GM21717 (cell line): Measurements from ENCODE around the gene SLC43A1.
"Not testable (repeated sequence)": the region's sequence is repeated elsewhere in the genome, so short reads cannot be mapped to it uniquely, and the experiment has no call there.

Source experiments
- ATAC-seq: cut with Tn5 transposase; IDR thresholded peaks from one replicate; pipeline ENCODE4 v1.9.1; 2021; ENCODE audit warnings: mild to moderate bottlenecking, moderate library complexity; ENCODE audit not compliant: unreplicated experiment

SLC43A1 gene

DNA sequence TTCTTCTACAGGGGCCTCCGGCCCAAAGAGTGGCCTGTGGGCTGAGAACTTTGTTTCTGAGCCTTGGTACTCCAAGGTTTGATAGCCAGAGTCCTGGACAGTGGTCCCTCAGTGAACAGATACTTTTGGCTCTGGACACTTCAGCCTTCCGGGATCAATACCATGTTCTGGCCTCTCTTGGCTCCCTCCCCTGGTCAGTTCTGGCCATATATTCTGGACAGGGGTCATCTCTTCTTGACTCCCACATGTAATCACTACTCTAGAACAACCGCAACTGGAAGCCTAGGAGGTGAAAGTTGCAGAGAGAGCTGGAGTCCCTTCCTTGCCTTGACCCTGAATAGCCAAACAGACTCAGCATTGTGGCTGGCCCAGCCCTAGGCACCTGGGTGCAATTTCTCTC, 52.9 kb downstream of the SLC43A1 start:
- no peak for ATAC-seq

DNA sequence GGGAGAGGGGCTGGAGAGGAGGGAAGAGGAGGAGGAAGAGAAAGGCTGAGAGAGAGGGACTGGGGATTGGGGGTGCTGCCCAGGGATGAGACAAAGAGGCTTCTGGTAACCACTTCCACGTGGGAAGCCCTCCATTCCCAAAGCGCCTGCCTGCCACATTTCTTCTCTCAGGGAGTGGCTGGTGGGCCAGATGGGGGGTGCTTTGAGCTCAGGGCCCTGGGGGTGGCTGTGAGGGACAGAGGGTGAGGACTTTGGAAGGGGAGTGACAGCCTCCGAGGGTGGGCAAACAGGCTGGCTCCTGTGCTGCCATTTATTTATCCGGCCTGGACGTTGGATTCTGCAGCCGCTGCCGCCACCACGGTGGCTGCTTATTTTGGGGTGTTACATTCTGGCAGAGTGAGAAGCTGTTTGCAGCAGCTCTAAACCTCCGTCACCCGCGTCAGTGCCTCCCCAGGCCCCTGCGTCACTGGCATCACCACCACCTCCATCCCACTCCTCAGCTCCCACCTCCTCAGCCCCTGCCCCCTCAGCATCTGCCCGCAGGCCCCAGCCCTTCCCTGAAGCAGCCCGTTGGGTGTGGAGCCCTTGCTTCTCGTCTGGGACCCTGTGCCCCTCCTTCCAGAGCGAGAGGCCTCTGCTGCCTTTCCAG, 53.5 kb downstream of the SLC43A1 start:
- no peak for ATAC-seq

DNA sequence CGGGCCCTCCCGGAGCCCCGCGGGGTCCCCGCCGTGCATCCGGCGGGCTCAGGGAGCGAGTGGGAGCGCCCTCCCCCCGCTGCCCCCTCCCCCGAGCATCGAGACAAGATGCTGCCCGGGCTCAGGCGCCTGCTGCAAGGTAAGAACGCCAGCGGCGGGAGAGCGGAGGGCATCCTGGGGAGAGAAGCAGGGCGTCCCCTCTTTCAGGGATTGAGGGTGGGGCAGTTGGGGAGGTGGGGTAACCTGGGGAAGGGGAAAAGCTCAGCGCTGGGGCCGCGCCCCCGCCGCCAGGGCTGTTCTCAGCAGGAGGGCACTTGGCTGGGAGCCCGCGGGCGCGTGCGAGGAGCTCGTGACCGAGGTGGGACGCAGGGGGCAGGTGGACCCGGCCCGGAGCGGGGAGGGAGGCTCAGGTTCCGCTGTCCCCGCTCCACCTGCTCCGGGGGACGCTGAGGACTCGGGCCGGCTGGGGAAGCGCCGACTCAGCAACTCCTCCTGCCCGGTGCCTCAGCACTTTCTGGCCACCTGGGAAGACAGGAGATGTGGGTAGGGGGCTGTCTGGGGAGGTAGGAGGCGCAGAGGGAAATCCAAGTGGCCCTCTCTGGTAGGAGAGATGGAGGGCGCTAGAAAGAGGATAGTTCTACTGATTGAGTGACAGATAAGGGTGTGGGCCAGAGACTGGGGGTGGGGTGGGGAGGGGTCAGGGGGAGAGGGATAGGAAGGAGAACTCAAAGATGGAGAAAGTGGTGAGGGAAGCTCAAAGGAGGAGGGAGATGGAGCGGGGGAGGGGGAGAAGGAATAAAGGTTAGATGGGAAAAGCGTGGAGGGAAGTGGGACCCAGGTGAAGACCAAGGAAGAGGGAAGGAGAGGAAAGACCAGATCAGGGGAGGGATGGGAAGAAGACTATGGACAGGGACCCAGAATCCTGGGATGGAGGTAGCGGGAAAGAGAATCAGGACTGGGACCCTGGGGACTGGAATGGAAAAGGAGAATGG, 54.4 kb downstream of the SLC43A1 start:
- no peak for ATAC-seq

DNA sequence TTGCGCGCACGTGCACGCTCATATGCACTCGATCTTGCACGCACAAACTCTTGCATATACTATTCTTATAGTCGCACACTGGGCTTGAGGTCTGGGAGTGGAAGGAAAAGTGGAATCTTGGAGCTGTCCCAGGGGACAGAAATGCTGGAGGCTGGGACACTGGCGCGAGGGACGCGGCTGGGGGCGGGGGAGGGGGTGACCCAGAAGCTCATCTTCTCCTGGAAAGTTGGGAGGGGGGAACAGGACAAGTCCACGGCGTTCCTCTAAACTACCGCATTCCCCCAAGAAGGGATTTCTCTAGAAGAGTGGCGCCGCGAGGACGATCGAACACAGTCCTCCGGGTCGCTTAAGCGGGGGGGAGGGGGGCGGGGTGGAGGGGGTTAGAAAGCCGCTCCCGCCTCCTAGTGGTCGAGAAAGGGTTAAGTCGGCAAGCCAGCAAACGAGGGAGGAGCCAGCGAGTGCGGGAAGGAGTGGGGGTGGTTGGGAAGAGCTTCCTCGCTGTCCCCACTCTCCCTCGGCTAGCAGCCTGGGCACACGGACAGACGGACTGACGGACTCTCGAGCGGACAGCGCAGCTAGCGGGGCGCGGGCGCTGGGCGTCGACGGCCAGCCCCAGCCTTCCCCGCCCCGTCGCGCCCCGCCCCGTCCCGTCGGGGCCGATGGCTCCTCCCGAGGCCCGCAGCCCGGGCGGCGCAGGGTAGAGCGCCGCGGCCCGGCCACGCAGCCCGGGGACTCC, 55.3 kb downstream of the SLC43A1 start, which contains the start of gene RTN4RL2:
TSS of gene RTN4RL2 (plus strand) at position 507 of the 736 bp plus-strand sequence. CDS start 338 bp downstream, outside the sequence.
- no peak for ATAC-seq

DNA sequence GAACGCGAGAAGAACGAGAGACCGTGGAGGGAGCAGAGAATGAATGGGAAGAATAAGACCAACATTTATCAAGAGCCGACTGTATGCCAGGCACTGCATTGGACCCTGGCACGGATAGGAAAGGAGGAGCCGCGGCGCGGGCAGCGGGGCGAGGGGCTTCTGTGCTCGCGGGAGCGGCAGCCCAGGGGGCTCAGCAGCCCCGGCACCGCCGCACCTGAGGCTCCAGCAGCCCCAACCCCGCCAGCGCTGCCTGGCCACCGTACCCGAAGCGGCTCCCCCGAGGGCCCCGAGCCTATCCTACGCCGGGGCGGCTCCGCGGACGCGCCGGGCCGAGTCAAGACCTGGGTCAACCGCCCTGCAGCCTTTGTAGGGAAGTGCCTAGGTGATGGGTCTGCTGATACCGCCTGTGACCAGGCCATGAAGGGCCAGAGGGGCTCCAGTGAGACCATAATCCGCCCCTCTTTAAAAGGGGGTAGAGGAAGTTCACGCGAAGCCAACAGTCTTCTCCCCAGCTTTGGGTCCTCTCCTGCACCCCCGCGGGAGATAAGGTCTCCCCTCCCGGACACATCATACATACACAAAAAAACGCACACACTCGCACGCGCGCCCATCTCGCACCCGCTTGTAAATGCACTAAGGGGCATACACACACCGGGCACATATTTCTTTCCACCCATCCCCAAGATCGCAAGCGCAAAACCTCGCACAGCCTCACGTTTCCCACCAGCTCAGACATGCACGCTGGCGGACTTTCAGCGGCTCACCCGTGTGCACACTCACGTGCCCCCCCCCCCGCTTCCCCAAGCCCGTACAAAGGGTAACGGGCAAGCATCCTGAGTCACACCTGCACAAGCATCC, 56.1 kb downstream of the SLC43A1 start:
- no peak for ATAC-seq

DNA sequence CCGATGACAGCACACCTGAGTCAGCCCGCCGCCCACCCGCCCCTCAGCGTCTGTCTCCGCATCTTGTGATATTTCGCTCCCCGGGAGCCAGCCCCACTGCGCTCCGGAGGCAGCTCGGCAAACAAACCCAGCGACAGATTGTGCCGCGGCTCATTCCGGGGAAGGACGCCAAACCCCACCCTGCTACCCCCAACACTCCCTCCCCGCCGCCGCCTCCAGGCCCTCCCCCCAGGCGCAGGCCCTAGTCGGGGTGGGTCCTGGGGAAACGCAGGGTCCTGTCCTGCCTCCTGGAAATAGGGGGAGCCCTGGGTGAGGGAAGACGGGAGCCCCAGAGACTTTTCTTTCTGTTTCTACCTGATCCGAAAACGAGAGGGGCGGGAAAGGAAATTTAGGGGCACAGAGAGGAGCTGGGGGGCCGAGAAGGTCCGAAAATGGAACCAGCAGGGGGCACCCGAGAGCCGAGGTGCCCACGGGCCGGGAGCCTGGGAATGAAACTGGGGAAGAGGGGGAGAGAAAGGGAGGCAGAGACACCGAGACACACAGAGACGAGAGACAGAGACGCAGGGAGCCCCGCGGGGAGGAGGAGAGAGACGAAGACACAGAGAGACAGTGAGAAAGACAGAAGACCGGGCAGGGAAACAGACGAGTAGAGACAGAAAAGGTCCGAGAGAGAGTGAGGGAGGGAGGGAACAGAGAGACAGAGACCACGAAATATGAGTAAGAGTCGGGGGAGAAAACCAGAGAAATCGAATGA, 56.9 kb downstream of the SLC43A1 start:
- peak; percentile 37 for ATAC-seq

DNA sequence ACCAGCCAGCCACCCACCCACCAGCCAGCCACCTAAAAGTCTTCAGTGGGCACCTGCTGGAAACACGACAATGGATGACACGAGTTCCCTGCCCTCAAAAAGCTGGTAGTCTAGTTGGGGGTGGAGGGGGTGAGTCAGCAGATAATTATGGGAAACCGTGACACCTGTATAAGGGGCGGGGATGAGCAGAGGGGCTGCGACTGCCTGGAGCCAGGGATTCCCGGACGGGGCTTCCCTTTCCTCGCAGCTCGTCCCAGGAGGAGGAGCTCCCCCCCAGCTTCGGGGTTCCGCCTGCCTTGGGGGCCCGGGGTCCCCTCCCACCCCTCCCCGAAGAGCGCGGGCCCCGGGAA, 57.5 kb downstream of the SLC43A1 start:
- no peak for ATAC-seq

DNA sequence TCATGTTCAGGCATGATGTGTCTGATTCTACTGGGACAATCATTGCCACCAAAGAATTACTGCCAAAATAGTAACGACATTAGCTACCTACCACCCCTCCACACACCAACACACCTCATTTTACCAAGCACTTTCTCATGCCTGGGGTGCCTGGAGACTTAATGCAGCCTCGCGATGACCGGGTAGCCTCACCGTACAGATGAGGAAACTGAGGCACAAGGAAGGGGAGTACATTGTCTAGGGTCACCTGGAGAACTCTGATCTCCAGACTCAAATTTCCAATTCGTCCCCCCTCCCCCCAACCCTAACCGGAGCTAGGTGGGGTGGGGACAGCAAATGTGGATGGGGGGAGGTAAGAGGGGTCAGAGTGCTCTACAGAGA, 57.9 kb downstream of the SLC43A1 start:
- ATAC-seq = peak; percentile 14

DNA sequence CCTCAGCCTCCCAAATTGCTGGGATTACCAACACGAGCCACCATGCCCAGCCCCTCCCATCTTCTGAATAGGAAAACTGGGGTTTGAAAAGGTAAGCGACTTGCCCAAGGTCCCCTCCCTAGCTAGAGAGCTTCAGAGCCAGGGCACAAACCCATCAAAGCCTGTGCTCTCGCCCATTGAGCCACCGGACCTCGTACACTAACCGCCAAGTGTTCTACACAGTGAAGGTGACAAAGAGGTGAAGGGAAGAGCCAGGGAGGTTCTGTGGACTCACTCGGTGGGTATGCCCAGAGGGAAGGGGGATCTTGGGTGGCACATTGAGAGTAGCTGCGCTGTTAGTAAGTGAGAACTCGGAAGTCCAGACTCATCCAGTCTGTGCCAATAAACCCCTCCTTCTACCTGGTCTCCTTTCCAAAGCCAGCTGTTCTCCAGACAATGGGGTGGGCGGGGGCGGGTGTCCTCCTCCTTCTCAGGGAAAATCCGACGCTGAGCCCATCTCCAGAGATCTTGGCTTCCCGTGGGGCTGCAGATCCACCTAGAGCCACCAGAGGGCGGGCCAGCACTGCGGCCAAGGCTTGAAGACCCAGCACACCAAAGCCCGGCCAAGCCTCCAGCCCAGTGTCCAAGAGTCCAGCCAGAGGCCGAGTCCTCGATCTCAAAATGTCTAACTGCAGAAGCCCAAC, 58.4 kb downstream of the SLC43A1 start:
- peak; percentile 61 for ATAC-seq

DNA sequence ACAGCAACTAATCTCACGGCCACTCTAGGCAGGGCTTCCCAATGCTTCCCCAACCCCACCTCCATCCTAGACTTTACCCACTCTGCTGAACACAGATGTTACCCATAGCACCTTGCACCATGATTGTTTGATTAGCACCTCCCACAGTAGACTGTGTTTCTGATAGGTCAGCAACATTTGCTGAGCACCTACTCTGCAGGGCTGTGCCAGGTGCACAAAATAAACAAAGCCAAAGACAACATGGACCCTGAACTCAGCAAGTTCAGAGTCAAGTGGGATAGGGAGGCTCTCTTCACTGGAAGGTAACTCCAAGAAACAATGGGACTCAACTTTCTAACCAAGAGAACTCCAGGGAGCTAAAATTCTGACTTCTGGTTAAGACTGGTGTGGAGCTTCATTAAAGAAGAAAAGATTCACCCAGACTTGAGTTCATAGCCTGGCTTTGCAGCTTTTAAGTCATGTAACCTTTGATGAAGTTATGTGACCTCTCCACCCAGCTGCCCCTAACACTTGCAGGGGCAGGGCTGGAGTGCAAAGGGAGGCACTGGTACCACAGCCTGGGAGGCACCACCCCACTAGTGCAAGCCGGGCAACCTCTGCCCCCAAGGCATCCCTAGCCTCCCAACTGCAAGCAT, 61.8 kb downstream of the SLC43A1 start:
- ATAC-seq = no peak

DNA sequence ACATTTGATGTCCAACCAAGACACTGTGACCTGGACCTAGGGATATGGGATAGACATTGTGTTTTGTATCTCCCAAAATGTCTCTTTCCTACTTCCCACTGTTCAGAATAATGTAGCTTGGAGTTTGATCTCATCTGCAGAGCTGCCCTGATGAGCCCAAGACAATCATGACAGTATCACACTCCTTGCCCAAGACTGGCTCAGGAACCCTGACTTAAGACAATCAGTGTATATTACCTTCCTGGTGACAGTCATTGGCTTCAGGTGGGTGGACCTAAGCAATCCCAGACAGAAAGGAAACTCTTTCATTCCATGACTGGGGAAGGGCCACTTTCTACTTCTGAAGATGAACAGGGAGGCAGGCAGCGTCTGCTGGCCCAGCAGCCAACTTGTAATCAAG, 69.4 kb downstream of the SLC43A1 start:
- no peak for ATAC-seq

DNA sequence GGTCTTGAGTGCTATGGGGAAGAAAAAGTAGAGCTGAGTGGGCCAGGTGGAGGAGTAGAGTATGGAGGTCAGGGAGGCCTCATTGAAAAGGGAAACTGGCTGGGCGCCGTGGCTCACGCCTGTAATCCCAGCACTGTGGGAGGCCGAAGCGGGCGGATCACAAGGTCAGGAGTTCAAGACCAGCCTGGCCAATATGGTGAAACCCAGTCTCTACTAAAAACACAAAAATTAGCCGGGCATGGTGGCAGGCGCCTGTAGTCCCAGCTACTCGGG, 70.4 kb downstream of the SLC43A1 start:
- not testable (repeated sequence) for ATAC-seq

DNA sequence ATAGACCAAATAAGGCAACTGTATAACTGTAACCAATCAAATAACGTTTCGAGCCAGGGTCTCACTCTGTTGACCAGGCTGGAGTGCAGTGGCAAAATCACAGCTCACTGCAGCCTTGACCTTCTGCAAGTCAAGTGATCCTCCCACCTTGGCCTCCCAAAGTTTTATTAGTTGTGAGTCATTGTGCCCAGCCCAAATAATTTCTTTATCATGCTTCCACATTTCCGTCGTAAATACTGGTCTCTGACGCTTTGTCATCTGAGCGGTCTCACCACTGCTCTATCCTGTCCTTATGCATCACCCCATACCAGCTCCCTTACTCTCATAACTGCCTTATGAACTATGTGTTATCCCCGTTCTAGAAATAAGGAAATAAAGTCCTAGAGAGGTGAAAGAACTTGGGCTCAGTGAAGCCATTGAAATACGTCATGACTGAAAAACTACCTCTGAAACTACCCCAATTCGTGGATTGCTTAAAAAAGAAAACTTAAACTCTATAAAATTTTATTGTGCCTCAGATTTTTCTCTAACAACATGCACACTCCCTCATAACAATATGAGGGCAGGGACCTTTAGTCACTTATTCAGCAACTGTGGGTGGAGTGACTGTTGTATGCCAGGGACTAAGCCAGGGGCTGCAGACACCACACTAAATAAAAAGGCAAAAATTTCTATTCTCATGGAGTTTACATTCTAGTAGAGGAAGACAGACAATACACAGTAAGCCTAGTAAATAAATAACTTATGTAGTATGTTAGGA, 71.0 kb downstream of the SLC43A1 start:
- ATAC-seq = no peak

DNA sequence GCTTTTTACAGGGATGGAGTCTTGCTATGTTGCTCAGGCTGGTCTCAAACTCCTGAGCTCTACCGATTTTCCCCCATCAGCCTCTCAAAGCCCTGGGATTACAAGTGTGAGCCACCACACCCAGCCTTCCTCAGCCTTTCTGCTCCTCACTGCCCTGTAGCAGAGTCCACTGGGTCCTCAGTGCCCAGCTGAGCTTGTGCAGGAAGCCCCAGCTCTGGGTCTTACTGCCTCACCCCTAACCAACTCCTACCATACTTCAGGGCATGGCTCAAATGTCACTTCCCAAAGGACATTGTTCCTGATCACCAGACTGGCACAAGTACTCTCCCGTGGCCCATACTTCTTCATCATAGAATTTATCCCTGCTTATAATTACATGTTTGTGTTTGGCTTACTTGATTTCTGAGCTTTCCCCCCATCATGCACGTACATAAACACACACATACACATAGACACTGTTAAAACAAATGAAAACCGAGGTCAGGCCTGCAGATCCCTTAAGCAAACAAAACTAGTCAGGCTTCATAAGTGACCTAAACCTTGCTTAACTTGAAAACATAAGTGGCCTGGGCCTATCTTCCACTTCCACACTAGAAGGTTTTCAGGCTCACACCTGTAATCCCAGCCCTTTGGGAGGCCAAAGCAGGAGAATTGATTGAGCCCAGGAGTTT, 74.6 kb downstream of the SLC43A1 start:
- ATAC-seq = no peak

DNA sequence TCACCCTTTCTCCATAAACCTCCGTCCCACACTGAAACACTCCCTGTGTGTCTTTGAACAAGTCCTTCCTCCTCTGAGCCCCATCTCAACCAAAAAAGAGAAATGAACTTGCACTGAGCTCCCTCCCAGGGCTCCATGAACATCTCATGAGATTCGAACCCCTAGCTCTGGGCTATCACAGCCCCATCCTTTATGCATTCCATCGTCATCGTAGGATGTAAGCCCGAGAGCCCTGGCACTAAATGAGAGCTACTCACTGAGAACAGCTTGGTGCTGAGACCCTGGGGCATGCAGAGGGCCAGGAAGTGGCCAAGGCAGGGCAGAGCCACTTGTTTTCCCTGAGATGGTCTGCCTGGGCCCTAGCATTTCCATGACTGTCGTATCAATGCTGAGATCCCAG, 75.7 kb downstream of the SLC43A1 start:
- ATAC-seq = no peak

DNA sequence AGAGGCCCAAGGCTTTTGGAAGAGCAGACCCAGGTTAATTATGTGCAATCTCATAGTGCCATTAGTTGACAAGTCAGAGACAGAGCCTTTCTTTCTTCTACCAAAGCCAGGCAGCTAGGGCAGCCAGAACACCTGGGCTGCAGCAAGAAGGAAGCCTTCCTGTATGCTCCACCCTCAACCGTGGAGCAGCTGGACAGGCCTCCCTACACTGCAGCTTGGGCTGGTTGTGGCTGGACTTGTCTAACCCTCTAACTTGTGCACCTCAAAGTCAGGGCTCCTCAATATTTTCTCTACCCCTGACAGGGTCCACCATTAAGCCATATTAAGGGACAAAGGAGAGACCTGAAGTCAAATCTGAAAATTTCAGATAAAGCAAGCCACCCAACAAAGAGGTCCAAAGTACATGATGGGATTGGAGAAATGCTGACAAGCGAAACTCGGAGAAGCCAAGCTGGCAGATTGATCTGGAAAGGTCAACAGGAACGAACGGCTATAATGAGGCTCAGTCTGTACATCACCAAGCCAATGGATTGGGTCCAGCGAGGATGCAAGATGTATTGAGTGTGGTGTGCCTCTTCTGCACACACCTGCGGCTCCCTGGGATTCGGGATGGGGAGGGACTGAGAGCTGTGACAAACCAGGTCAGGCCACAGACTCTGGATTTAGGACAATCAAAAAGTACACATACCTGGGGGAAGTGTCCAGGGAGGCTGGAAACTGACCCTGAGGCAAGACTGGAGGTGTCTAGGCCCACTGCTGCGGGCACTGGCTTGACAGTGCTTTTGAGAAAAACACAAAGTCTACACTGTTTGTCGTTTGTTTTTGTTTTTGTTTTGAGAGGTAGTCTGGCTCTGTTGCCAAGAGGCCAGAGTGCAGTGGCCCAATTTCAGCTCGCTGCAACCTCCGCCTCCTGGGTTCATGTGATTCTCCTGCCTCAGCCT, 76.9 kb downstream of the SLC43A1 start:
- ATAC-seq = no peak

DNA sequence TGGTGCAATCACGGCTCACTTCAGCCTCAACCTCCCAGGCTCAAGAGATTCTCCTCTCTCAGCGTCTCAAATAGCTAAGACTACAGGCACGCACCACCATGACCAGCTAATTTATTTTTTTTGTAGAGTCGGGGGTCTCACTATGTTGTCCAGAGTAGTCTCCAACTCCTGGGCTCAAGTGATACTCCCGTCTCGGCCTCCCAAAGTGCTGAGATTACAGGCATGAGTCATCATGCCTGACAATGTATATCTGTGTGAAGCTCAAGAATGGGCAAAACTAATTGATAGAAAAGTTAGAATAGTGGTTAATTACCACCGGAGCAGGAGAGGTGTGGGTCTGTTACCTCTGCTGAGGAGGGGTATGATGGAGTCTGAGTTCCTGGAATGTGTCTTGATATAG, 79.5 kb downstream of the SLC43A1 start:
- ATAC-seq = no peak
